ENCODE data around the gene OR2Z1.

OR2Z1 gene

GRCh38 chr19:8721334-8721733 is at the start of gene OR2Z1:
Gene OR2Z1, plus strand, starts transcription at chr19:8721634. Its CDS starts 9,395 bp downstream, at chr19:8731029.
- no peak for DNase-seq

DNA sequence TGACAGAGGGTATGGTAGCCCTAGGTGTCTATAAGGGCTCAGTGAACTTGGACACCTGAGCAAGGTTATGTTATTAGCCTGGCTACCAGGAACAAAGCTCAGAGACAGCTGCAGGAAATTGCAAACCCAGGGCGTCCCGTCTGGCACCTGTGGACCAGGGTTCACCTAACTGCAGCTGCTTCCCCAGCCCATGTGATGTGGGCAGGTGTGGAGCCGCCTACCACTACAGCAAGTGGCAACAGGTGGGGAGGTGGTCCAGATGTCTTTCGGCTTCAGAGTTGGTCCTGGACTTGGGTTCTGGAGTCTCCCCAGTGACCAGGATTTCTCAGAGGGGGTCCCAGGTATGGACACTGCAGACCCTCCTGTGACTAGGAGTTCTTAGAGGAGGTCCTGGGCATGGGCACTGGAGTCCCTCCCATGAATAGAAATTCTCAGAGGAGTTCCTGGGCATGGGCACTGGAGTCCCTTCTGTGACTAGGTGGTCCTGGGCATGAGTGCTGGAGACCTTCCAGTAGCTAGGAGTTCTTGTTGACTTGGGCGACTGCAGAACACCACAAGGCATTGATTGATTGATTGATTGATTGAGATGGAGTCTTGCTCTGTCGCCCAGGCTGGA is 48.0 kb upstream of the OR2Z1 start:
- no peak for DNase-seq

- DNase-seq: no peak
Measured at GRCh38 chr19:8675066-8675465, 46.4 kb upstream of the OR2Z1 start.

- no peak for DNase-seq
Measured at GRCh38 chr19:8678244-8678807, 43.1 kb upstream of the OR2Z1 start.

- no peak for DNase-seq
Measured at GRCh38 chr19:8680676-8681344, 40.6 kb upstream of the OR2Z1 start.

- DNase-seq: no peak
Measured at GRCh38 chr19:8681345-8682029, 39.9 kb upstream of the OR2Z1 start.

DNA sequence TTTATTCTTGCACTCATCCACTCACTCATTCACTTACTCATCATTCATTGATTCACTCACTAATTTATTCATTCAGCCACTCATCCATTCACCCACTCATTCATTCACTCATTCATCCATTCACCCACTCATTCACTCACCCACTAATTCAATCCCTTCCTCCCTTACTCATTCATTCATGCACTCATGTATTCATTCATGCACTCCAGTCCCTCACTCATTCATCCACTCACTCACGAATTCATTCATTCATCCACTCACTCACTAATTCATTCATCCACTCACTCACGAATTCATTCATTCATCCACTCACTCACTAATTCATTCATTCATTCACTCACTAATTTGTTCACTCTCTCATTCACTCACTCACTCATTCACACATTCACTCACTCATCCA is 39.0 kb upstream of the OR2Z1 start:
- DNase-seq: no peak

- no peak for DNase-seq
Measured at GRCh38 chr19:8682931-8683330, 38.5 kb upstream of the OR2Z1 start.

DNA sequence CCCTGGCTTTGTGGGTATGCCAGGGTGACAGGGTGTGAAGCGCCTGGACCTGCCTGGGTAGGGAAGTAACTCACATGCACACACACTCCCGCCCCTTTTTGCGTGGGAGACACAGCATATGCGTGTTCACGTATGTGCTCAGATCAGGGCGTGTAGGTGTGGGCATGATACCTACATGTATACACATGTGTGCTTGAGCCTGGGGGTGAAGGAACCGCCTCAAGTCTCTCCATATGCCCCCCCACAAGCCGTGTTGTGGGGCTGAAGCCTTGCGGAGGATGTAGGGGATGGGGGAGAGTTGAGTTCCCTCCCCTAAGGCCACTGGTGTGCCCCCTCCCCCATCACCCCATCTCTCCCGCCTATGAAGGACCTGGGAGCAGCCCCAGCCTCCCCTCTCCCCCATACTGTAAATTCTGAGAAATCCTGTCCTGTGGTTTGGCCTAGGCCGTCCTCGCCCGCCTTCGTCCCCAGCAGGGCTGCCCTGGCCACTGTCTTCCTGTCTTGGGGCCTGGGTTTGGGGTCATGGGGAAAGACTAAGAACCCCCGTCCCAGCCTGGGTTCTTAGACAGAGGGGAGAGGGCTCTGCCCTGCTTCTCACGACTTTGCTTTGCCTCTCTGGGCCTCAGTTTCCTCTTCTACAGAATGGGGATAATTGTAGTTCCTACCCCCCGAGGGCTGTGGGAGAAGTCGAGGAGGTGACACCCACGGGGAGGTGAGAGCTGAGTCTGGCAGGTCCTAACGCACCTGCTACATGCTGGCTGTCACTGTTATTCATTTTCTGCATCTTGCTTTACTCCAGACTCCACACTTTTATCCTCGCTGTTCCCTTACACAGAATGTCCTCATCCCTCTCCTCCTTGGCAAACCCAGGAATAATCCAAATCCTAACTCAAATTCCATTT is 37.2 kb upstream of the OR2Z1 start:
- no peak for DNase-seq

- DNase-seq: no peak
Measured at GRCh38 chr19:8686549-8686948, 34.9 kb upstream of the OR2Z1 start.

DNA sequence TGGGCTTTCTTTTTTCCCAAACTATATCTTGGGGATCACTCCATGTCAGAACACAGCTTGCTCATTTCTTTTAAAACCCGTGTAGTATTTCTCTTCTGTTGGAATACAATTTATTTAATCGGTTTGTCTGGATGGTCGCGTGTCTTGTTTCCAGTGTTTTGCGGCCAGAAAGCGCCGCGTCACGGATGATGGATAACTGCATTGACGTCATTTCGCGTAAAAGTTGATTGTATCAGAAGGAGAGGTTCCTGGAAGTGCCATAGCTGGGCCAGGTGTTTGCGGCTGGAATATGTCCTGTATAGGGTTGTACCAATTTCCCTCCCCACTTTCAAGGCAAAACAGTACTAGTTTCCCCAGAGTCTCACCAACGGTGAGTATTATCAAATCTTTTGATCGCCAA is 32.5 kb upstream of the OR2Z1 start:
- DNase-seq: no peak

DNA sequence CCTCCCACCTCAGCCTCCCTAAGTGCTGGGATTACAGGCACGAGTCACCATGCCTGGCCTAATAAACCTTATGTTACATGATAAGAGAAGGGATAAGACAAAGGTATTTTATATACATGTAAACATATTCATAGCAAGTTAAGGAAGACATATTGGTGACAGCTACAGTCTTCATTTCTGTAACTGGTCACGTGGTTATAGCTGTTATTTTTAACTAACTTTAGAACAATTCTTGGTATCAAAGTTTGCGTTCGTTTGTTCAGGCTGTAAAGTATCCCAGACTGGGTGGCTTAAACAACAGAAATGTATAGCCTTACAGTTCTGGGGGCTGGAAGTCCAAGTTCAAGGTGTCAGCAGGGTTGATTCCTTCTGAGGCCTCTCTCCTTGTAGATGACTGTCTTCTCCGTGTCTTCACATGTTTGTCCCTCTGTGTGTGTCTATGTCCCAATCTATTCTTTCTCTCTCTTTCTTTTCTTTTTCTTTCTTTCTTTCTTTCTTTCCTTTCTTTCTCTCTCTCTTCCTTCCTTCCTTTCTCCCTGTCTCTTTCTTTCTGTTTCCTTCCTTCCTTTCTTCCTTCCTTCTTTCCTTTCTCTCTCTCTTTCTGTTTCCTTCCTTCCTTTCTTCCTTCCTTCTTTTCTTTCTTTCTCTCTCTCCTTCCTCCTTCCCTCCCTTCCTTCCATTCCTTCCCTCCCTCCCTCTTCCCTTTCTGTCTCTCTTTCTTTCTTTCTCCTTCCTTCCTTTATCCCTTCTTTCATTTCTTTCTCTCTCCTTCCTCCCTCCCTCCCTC is 30.5 kb upstream of the OR2Z1 start:
- no peak for DNase-seq

GRCh38 chr19:8695501-8695900 is 25.9 kb upstream of the OR2Z1 start:
- DNase-seq: no peak

DNA sequence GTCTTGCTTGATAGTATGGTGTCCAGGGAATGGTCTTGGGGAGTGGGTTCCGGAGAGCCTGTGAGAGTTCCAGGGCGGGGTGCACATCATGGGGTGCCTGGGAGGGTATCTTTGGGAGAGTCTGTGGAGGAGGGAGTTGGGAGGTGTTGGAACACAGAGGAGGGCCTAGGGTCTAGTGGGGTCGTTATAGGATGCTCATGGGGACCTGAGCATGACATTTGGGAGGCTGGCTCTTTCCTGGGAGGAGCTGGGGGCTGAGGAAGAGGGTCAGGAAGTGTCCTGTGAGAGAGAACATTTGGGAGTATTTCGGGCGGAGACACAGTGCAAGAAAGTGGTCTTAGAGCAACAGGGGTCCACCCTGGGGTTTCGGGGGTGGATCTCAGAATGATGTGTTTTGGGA is 25.5 kb upstream of the OR2Z1 start:
- no peak for DNase-seq

GRCh38 chr19:8696993-8697392 is 24.4 kb upstream of the OR2Z1 start:
- DNase-seq: no peak

GRCh38 chr19:8697671-8698432 is 23.6 kb upstream of the OR2Z1 start:
- peak; percentile 6 for DNase-seq

DNA sequence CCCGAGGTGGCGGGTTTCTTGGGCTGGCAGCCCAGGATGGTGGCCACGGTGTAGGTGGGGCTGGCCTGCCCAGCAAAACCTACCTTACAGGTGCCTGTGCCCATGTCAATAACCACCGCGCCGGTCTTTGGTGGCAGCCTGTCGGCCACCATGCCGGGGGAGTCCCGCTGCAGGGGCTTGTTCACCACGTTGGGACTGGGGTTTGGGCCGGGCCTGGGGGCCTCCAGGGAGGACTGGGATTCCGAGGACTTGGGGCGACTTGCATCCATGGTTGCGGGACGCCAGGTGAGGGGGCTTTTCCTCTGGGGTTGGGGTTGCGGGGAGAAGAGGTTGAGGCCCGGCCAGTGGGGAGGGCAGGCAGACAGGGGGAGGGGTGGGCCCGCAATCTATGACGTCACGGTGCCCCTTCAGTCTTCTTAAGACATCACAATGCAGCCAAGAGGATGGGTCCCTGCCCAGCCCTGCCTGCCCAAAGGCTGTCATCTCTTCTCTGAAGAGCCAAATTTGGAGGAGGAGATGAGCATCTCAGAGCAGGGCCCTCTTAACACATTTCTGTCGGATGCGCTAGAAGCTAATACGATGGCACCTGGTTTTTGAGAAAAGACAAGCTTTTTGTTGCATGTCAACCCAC is 22.9 kb upstream of the OR2Z1 start, which contains the start of gene ACTL9:
Gene ACTL9, minus strand, starts transcription at position 363 of the 631 bp plus-strand sequence. Its CDS starts 94 bp downstream, at position 269.
- no peak for DNase-seq

DNA sequence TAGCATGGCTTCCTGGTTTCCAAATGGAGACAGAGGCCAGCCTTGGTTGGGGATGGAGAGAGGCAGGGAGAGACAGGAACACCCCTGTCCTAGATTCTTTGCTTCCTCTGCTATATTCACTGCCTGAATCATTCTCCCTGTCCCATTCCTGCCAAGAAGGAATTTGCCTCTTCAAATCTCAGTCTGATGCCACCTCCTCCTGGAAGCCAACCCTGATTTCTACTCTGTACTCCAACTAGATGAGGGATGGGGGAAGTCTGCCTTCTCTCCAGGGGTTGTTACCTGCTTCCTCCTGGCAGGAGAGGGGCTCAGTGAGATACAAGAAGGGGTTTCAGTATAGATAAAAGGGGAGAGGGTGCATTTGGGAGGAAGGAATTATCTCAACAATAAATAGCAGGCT is 21.5 kb upstream of the OR2Z1 start:
- DNase-seq: no peak

GRCh38 chr19:8700956-8701355 is 20.5 kb upstream of the OR2Z1 start:
- no peak for DNase-seq

DNA sequence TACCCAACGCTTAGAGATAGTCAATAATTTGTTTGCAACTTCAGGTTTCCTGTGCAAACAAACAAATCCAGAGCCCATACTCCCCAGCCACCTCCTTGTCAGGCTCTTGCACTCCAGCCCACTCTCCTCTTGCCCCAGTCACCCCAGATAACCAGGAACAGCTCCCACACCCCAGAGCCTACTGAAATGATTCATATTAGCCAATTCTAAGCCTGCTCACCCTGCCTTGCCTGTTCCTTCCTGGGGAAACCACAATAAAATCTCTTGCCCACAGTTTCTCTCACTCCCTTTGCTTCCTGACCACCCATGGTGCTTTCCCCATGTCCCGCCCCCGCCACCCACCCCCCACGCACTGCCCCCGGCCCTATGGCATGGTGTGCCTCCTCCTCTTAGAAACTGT is 19.1 kb upstream of the OR2Z1 start:
- peak; percentile 34 for DNase-seq

GRCh38 chr19:8703223-8703622 is 18.2 kb upstream of the OR2Z1 start:
- DNase-seq: no peak
